ENCODE measurements around the gene VWA1. TPM values are rescaled to one million over a fixed set of nuclear protein-coding genes. Genes with fewer than 3 reads are reported as not detected.
"Not testable (repeated sequence)": the region's sequence is repeated elsewhere in the genome, so short reads cannot be mapped to it uniquely, and the experiment has no call there.

VWA1 gene
- total RNA-seq, 4 donors from 2014 or later, result 29.4 to 82.0 (median 51.6) TPM

DNA sequence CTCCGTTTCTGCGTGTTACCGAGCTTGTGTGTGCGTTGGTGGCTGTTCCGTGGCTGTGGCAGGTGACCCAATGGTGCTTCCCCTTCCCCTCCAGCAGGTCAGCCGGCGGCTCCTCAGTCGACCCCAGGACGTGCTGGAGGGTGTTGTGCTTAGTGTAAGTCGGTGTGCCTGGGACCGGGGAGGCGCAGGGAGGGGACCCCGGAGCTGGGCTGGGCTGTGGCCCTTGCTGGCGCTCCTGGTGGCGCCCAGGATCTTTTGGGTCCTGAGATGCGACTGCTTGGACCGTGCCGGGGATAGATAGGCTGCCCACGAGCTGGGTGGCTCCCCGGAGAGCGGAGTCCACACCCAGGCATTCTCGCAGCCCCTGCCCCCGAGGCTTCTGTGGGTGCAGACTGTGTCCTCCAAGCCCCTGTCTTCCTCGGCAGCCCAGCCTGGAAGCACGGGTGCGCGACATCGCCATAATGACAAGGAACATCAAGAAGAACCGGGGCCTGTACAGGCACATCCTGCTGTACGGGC is 19.9 kb downstream of the VWA1 start:
- 84% methylated on average over 28 of the region's 30 CpGs; no CpG with 5 or more reads in 1 of the 2 donors for WGBS, 2 donors (ENCODE audit: low coverage in 1 of 2)
- no peaks in the 10 kb centered on the region for H3K9me3 ChIP-seq
- H3K27me3 ChIP-seq, result no peaks in the 10 kb centered on the region
- no peak for TF ChIP-seq POLR2A (IDR thresholded peaks at IDR 0.05)
- no peak for TF ChIP-seq EP300 (IDR thresholded peaks at IDR 0.05; ENCODE audit: low read depth)
- TF ChIP-seq, protein P1, sequence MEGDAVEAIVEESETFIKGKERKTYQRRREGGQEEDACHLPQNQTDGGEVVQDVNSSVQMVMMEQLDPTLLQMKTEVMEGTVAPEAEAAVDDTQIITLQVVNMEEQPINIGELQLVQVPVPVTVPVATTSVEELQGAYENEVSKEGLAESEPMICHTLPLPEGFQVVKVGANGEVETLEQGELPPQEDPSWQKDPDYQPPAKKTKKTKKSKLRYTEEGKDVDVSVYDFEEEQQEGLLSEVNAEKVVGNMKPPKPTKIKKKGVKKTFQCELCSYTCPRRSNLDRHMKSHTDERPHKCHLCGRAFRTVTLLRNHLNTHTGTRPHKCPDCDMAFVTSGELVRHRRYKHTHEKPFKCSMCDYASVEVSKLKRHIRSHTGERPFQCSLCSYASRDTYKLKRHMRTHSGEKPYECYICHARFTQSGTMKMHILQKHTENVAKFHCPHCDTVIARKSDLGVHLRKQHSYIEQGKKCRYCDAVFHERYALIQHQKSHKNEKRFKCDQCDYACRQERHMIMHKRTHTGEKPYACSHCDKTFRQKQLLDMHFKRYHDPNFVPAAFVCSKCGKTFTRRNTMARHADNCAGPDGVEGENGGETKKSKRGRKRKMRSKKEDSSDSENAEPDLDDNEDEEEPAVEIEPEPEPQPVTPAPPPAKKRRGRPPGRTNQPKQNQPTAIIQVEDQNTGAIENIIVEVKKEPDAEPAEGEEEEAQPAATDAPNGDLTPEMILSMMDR (IDR thresholded peaks at IDR 0.05), result no peak
- no peak for TF ChIP-seq POLR2AphosphoS5 (IDR thresholded peaks at IDR 0.05)
- no peaks in the 10 kb centered on the region for H3K36me3 ChIP-seq
- H3K4me3 ChIP-seq, result no peak overlapping the region
- no peak for DNase-seq
- no peak overlapping the region for H3K27ac ChIP-seq
- no peaks in the 10 kb centered on the region for H3K4me1 ChIP-seq
- in situ Hi-C loops (cut with MboI; ENCODE audit: low pct_ligation_motif_present in 1 of 4, low pct_unique_long_range_greater_than_20kb in 1 of 4, low sequenced_read_pairs in 3 of 4), result no loop called here
- intact Hi-C loops (cut with DNase I; ENCODE audit: low total_unique reads), result no loop called here

DNA sequence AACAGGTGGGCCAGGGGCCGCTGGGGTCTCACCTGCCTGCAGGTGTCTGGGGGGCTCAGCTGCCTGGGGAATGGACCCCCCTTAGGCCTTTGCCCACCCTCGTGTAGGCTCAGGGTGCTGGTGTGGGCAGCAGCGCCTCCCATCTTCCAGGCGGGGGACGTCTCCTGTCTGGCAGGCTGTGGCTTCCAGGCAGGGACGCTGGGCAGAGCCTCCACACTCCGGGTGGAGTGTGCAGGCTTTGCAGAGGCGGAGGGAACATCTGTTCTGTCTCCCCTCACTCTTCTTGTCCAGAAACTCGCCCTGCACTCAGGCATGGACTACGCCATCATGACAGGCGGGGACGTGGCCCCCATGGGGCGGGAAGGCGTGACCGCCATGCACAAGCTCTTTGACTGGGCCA is 20.4 kb downstream of the VWA1 start:
- in situ Hi-C loops (cut with MboI; ENCODE audit: low pct_ligation_motif_present in 1 of 4, low pct_unique_long_range_greater_than_20kb in 1 of 4, low sequenced_read_pairs in 3 of 4), result not testable (repeated sequence)
- WGBS, 2 donors (ENCODE audit: low coverage in 1 of 2), result 69% methylated on average over 2 of the region's 15 CpGs; no CpG with 5 or more reads in 1 of the 2 donors

DNA sequence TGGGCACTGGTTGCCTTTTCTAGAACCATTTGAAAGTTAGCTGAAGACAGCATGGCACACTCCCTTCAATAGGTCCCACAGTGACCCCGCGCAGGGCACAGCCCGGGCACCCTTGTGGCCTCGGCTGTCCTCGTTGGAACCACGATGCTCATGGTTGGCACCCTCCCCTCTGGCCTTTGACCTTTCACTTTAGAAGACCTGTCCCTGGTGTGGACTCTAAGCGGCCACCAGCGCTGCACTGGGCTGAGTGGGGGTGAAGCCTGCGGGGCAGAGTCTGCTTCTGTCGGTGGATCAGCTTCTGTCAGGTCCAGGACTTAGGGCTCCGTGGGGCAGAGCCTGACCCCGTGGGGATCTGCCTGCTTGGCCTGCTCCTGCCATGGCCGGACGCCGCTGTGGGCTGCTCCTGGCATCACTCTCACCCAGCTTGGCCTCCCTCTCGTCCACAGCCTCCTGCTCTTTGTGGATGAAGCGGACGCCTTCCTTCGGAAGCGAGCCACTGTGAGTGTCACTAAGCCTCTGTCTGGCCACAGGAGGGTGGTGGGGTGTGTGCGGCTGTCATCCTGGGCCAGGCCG is 21.3 kb downstream of the VWA1 start:
- DNase-seq; H3K27me3 ChIP-seq; H3K4me3 ChIP-seq; H3K4me1 ChIP-seq; H3K27ac ChIP-seq; in situ Hi-C loops (cut with MboI; ENCODE audit: low pct_ligation_motif_present in 1 of 4, low pct_unique_long_range_greater_than_20kb in 1 of 4, low sequenced_read_pairs in 3 of 4); H3K9me3 ChIP-seq; intact Hi-C loops (cut with DNase I; ENCODE audit: low total_unique reads); H3K36me3 ChIP-seq: not testable (repeated sequence)
- 85% methylated on average over 16 of the region's 22 CpGs; no CpG with 5 or more reads in 1 of the 2 donors for WGBS, 2 donors (ENCODE audit: low coverage in 1 of 2)

More for the DNA sequence above, 20.4 kb downstream of the VWA1 start:
- H3K9me3 ChIP-seq; DNase-seq; H3K27ac ChIP-seq; H3K27me3 ChIP-seq; H3K36me3 ChIP-seq; intact Hi-C loops (cut with DNase I; ENCODE audit: low total_unique reads); H3K4me1 ChIP-seq; H3K4me3 ChIP-seq: not testable (repeated sequence)

DNA sequence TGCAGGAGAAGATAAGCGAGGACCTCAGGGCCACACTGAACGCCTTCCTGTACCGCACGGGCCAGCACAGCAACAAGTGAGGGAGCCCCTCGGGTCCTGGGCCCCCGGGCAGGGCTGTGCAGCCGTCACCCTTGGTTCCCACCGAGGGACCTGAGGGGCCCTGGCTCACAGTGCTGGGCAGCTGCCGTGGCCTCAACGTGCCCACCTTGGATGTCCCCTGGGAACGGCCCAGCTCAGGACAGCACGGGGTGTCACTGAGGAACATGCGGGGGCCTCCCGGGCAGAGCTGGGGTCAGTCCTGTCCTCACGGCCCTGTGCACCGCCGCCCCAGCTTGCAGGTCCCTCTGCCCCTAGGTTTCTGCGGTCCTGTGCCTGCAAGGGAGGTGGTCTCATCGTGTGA is 23.7 kb downstream of the VWA1 start:
- H3K27me3 ChIP-seq; DNase-seq; H3K36me3 ChIP-seq; H3K4me1 ChIP-seq; H3K27ac ChIP-seq; in situ Hi-C loops (cut with MboI; ENCODE audit: low pct_ligation_motif_present in 1 of 4, low pct_unique_long_range_greater_than_20kb in 1 of 4, low sequenced_read_pairs in 3 of 4); intact Hi-C loops (cut with DNase I; ENCODE audit: low total_unique reads); H3K4me3 ChIP-seq; H3K9me3 ChIP-seq: not testable (repeated sequence)
- no CpG with 5 or more reads among the region's 19 CpGs for WGBS, 2 donors (ENCODE audit: low coverage in 1 of 2)

DNA sequence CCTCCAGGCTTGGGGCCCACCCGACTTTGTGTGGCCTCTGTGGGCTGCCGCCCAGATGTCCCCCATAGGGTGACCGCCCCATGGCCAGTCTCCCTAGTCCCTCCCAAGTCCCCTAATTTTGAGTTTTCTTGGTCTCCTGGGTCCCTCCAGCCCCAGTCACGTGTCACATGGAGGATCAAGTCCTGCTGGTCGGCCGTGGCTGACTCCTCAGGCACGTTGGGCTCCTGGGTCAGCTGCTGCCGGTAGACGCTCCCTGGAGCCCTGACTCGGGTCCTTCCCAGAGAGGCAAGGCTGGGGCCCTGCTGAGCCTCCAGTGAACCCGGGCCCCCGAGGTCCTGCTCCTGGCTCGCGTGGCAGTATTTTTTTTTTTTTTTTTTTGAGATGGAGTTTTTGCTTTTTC is 24.2 kb downstream of the VWA1 start:
- H3K27me3 ChIP-seq; intact Hi-C loops (cut with DNase I; ENCODE audit: low total_unique reads); H3K9me3 ChIP-seq; DNase-seq; in situ Hi-C loops (cut with MboI; ENCODE audit: low pct_ligation_motif_present in 1 of 4, low pct_unique_long_range_greater_than_20kb in 1 of 4, low sequenced_read_pairs in 3 of 4); H3K27ac ChIP-seq; H3K4me3 ChIP-seq; H3K36me3 ChIP-seq; H3K4me1 ChIP-seq: not testable (repeated sequence)
- WGBS, 2 donors (ENCODE audit: low coverage in 1 of 2), result 90% methylated on average over 14 of the region's 14 CpGs; no CpG with 5 or more reads in 1 of the 2 donors

DNA sequence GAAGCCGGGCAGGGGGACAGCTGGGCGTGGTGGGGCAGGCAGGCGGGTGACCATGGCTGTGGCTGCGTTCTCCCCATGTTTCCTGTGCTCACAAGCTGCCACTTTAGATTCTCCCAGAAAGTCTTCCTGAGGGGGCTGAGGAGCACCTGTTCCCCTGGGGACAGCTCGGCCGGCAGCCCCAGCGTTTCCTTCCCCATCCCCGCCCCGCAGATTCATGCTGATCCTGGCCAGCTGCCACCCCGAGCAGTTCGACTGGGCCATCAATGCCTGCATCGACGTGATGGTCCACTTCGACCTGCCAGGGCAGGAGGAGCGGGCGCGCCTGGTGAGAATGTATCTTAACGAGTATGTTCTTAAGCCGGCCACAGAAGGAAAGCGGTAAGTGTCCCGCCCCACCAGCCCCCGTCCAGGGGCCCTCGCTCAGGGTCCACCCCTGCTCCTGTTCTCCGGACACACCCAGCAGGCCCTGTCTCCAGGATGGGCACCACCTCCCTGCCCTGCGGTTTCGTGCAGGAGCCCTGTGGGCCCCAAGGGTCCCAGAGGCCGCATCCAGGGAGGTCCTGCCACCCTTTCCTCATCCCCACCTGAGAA is 25.1 kb downstream of the VWA1 start:
- DNase-seq, result no peak
- WGBS, 2 donors (ENCODE audit: low coverage in 1 of 2), result 66 to 70% methylated on average over 4 to 26 of the region's 27 CpGs
- no peaks in the 10 kb centered on the region for H3K27me3 ChIP-seq
- intact Hi-C loops (cut with DNase I; ENCODE audit: low total_unique reads) (no loop called here), in situ Hi-C loops (cut with MboI; ENCODE audit: low pct_ligation_motif_present in 1 of 4, low pct_unique_long_range_greater_than_20kb in 1 of 4, low sequenced_read_pairs in 3 of 4) (no loop called here)
- H3K27ac ChIP-seq, result no peak overlapping the region
- H3K36me3 ChIP-seq, result no peaks in the 10 kb centered on the region
- H3K4me3 ChIP-seq, result no peak overlapping the region
- H3K4me1 ChIP-seq, result peaks cover 0 to 7% (median 0%) of the 10 kb centered on the region in 4 donors
- H3K9me3 ChIP-seq, result no peaks in the 10 kb centered on the region
- TF ChIP-seq EP300 (IDR thresholded peaks at IDR 0.05; ENCODE audit: low read depth) (no peak), POLR2AphosphoS5 (IDR thresholded peaks at IDR 0.05) (no peak), POLR2A (IDR thresholded peaks at IDR 0.05) (no peak)
- TF ChIP-seq, protein P1 (IDR thresholded peaks at IDR 0.05), result no peak
